IMR-90 (cell line): ENCODE results near the gene STEAP3. TPM values are rescaled to one million over a fixed set of nuclear protein-coding genes. Genes with fewer than 3 reads are reported as not detected.

Source experiments
- ATAC-seq: fragments of 200-7000 bp; cut with Tn5 transposase; 2 replicates; pipeline ENCODE4 v1.9.1; 2020; ENCODE audit warnings: low read depth, mild to moderate bottlenecking, moderate library complexity
- BruUV-seq: library from RNA; stranded (reverse); fragments of 400-500 nt; replicated peaks from 2 replicates; lab custom pipeline; 2021; lab: Mats Ljungman, UMichigan
- CTCF ChIA-PET: fragments of 300-600 bp; formaldehyde crosslinking; extraction: SDS; loops from one replicate; lab custom pipeline; 2021; ENCODE audit warnings: antibody characterized with exemption; lab: Yijun Ruan, JAX
- POLR2A ChIA-PET: fragments of 300-600 bp; sonication (Branson Sonifier 250); formaldehyde crosslinking; loops from one replicate; lab custom pipeline; 2022; ENCODE audit warnings: antibody characterized with exemption; ENCODE audit not compliant: unreplicated experiment; lab: Charles Lee
- DNase-seq: peaks from one replicate; pipeline ENCODE4 v3.0.0; 2013
- H2AFZ ChIP-seq: replicated peaks from 2 replicates; pipeline ENCODE3; 2013; ENCODE audit warnings: low read length, mild to moderate bottlenecking; ENCODE audit not compliant: poor library complexity
- H2AK5ac ChIP-seq: 2 replicates; pipeline ENCODE4 v1.6.1; 2013; ENCODE audit warnings: low read depth, low read length, inconsistent platforms
- H2AK9ac ChIP-seq: replicated peaks from 2 replicates; pipeline ENCODE3; 2013; ENCODE audit warnings: mild to moderate bottlenecking, low read depth, low read length, moderate library complexity; ENCODE audit not compliant: poor library complexity
- H2BK120ac ChIP-seq: 2 replicates; pipeline ENCODE4 v1.6.1; 2013; ENCODE audit warnings: low read depth, low read length, inconsistent platforms
- H2BK15ac ChIP-seq: 3 replicates; pipeline ENCODE4 v1.6.1; 2013; ENCODE audit warnings: low read depth, low read length, inconsistent platforms
- H2BK20ac ChIP-seq: 2 replicates; pipeline ENCODE4 v1.6.1; 2013; ENCODE audit warnings: low read depth, mild to moderate bottlenecking, inconsistent platforms, low read length, moderate library complexity
- H2BK5ac ChIP-seq: 2 replicates; pipeline ENCODE4 v1.6.1; 2013; ENCODE audit warnings: mild to moderate bottlenecking, low read depth, low read length, inconsistent platforms; ENCODE audit not compliant: poor library complexity, severe bottlenecking
- H3K14ac ChIP-seq: replicated peaks from 2 replicates; pipeline ENCODE4 v1.6.1; 2013; ENCODE audit warnings: low read depth, low read length, inconsistent platforms
- H3K18ac ChIP-seq: 2 replicates; pipeline ENCODE4 v1.6.1; 2013; ENCODE audit warnings: low read depth, low read length, control low read depth
- H3K23ac ChIP-seq: 2 replicates; pipeline ENCODE4 v1.6.1; 2013; ENCODE audit warnings: low read depth, low read length, inconsistent platforms
- H3K27ac ChIP-seq: 2 replicates; pipeline ENCODE4 v1.5.1; 2013; ENCODE audit warnings: mild to moderate bottlenecking, control low read depth, low read length; ENCODE audit not compliant: insufficient read depth
- H3K27me3 ChIP-seq: 2 replicates; pipeline ENCODE4 v1.6.1; 2013; ENCODE audit warnings: low read length; ENCODE audit not compliant: control insufficient read depth, insufficient read depth
- H3K36me3 ChIP-seq: 2 replicates; pipeline ENCODE4 v1.6.1; 2013; ENCODE audit warnings: low read length, mixed read lengths; ENCODE audit not compliant: control insufficient read depth, insufficient read depth
- H3K4ac ChIP-seq: 2 replicates; pipeline ENCODE4 v1.6.1; 2013; ENCODE audit warnings: low read depth, low read length, inconsistent platforms
- H3K4me1 ChIP-seq: 2 replicates; pipeline ENCODE4 v1.6.1; 2013; ENCODE audit warnings: low read length, mixed read lengths; ENCODE audit not compliant: control insufficient read depth, insufficient read depth
- H3K4me2 ChIP-seq: 2 replicates; pipeline ENCODE4 v1.6.1; 2013; ENCODE audit warnings: low read depth, mild to moderate bottlenecking, control low read depth, low read length, moderate library complexity
- H3K4me3 ChIP-seq: 2 replicates; pipeline ENCODE4 v1.5.1; 2013; ENCODE audit warnings: low read depth, mild to moderate bottlenecking, control low read depth, low read length, moderate library complexity; ENCODE audit not compliant: insufficient read depth
- H3K56ac ChIP-seq: 2 replicates; pipeline ENCODE4 v1.6.1; 2013; ENCODE audit warnings: low read length, inconsistent platforms; ENCODE audit not compliant: insufficient read depth; ENCODE audit errors: extremely low read depth
- H3K79me1 ChIP-seq, 2 experiments: 2 replicates each; pipeline ENCODE4 v1.6.1; 2013; ENCODE audit warnings: low read length in 2 of 2, inconsistent platforms in 1 of 2, low read depth in 1 of 2
- H3K9ac ChIP-seq: 2 replicates; pipeline ENCODE4 v1.6.1; 2013; ENCODE audit warnings: low read depth, low read length, control low read depth
- H3K9me1 ChIP-seq: 2 replicates; pipeline ENCODE4 v1.6.1; 2013; ENCODE audit warnings: low read length, inconsistent platforms; ENCODE audit not compliant: insufficient read depth
- H3K9me3 ChIP-seq: 2 replicates; pipeline ENCODE4 v1.6.1; 2013; ENCODE audit warnings: low read length; ENCODE audit not compliant: control insufficient read depth, insufficient read depth
- H4K20me1 ChIP-seq: 2 replicates; pipeline ENCODE4 v1.6.1; 2013; ENCODE audit warnings: low read length, inconsistent platforms; ENCODE audit not compliant: insufficient read depth
- H4K5ac ChIP-seq: 2 replicates; pipeline ENCODE4 v1.6.1; 2013; ENCODE audit warnings: mild to moderate bottlenecking, low read depth, low read length, control low read depth
- H4K8ac ChIP-seq, 2 experiments: 2 replicates each; pipeline ENCODE4 v1.6.1; 2013; ENCODE audit warnings: low read depth in 2 of 2, low read length in 2 of 2, control low read depth in 1 of 2, inconsistent platforms in 1 of 2
- H4K91ac ChIP-seq: 2 replicates; pipeline ENCODE4 v1.6.1; 2013; ENCODE audit warnings: low read depth, low read length, inconsistent platforms; ENCODE audit not compliant: insufficient read depth
- CEBPB ChIP-seq: IDR thresholded peaks from 2 replicates; pipeline ENCODE4 v1.6.1; 2012; ENCODE audit warnings: low read depth, low read length, improper control_type of control experiment
- FOS ChIP-seq: fragments of 150-350 bp; IDR thresholded peaks from 2 replicates; pipeline ENCODE4 v1.6.1; 2016; ENCODE audit warnings: low read depth, low read length
- MAFK ChIP-seq: IDR thresholded peaks from 2 replicates; pipeline ENCODE4 v1.6.1; 2012; ENCODE audit warnings: low read depth, low read length, improper control_type of control experiment
- MAZ ChIP-seq: IDR thresholded peaks from 2 replicates; pipeline ENCODE4 v1.6.1; 2012; ENCODE audit warnings: low read depth, mild to moderate bottlenecking, low read length, improper control_type of control experiment, moderate library complexity, borderline replicate concordance
- NFE2L2 ChIP-seq: fragments of 150-350 bp; IDR thresholded peaks from 2 replicates; pipeline ENCODE4 v1.6.1; 2016; ENCODE audit warnings: low read depth, mild to moderate bottlenecking, low read length
- RCOR1 ChIP-seq: IDR thresholded peaks from 2 replicates; pipeline ENCODE4 v1.6.1; 2012; ENCODE audit warnings: mild to moderate bottlenecking, low read length, improper control_type of control experiment; ENCODE audit not compliant: insufficient replicate concordance
- WGBS, 2 experiments: methylation state at CpG; one replicate each; pipeline versions ENCODE4 v1.1.5 to v1.1.7; 2013; ENCODE audit warnings: missing lambda C conversion rate in 2 of 2; ENCODE audit not compliant: insufficient read length in 1 of 2; ENCODE audit errors: extremely low coverage in 2 of 2; 5-methylcytosine and 5-hydroxymethylcytosine counted together
- dilution Hi-C: fragments of 300-500 bp; cut with HindIII; formaldehyde crosslinking; loops from one replicate; pipeline ENCODE4 v1.14.3; 2018; ENCODE audit warnings: low sequenced_read_pairs; ENCODE audit not compliant: unreplicated experiment
- in situ Hi-C: fragments of 300-500 bp; cut with MboI; formaldehyde crosslinking; loops from 3 replicates; pipeline ENCODE4 v1.14.3; 2019; ENCODE audit warnings: low sequenced_read_pairs, inconsistent platforms, mixed read lengths
- intact Hi-C: fragments of 100-400 bp; cut with micrococcal nuclease; formaldehyde crosslinking; loops from 2 replicates; pipeline ENCODE4 v1.10.0; 2022
- polyA plus RNA-seq, 3 experiments: library from polyadenylated mRNA; depleted of rRNA; stranded (reverse); fragments of >200 nt; gene quantifications; 2 replicates each; pipeline ENCODE4 v1.2.3, GENCODE V29; 2012; ENCODE audit warnings: low replicate concordance in 1 of 3
- total RNA-seq: library from RNA; depleted of rRNA; stranded (reverse); fragments of >200 nt; gene quantifications from 2 replicates; pipeline ENCODE4 v1.2.3, GENCODE V29; 2012

Gene STEAP3
- total and polyA plus RNA-seq, 2 of the 4 experiments (the other 2 are of a cell fraction), result 19.4 to 43.9 TPM

DNA sequence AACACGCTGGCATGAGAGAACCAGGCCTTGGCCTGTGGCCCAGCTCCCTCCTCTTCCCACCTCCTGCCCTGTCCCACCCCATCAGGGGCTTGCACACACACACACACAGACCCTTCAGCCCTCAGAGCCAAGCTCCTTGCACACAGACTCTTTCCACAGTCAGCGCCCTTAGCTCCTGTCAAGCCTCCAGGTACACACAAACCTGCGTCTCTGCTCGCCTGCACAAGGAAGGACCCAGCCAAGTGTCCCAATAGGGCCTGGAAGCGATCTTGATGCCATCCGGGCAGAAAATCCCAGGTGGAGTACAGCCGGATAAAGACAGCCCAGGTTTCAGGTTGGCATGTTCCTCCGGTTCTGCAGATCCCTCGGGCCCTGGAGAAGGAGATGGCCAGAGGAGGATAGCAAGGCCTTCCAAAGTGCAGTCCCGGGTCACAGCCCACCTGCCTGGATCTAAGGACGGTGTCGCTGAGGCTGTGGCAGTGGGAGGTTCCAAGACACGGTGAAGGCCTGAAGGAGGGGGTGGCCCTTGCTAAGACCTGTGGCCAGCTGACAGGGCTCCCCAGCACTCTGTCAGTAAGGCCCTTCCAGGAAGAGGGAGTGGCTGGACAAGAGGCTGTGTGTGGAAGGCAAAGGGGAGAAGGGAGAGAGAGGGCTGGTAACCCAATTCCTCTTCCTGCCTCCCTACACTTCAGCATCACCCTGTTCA lies 18.5 kb upstream of the STEAP3 start:
- H3K9me1 ChIP-seq, result no peaks in the 10 kb centered on the region
- no peak overlapping the region for H2AK9ac ChIP-seq
- H4K8ac ChIP-seq, result no peak overlapping the region
- no peak overlapping the region for H3K18ac ChIP-seq
- POLR2A ChIA-PET, result no interaction called here
- no peak overlapping the region for H3K27ac ChIP-seq
- CTCF ChIA-PET, result no interaction called here
- H4K5ac ChIP-seq, result no peak overlapping the region
- H3K4me3 ChIP-seq, result no peak overlapping the region
- no TSS peak for BruUV-seq
- no peaks in the 10 kb centered on the region for H4K20me1 ChIP-seq
- H3K14ac ChIP-seq, result no peak overlapping the region
- no peak overlapping the region for H3K4ac ChIP-seq
- H4K91ac ChIP-seq, result no peak overlapping the region
- no peak for DNase-seq
- no peak overlapping the region for H2BK5ac ChIP-seq
- no peak overlapping the region for H3K4me2 ChIP-seq
- H3K9ac ChIP-seq, result no peak overlapping the region
- ATAC-seq, result no peak
- no peaks in the 10 kb centered on the region for H3K9me3 ChIP-seq
- intact Hi-C loops, result no loop called here
- no peak overlapping the region for H3K23ac ChIP-seq
- no peaks in the 10 kb centered on the region for H3K36me3 ChIP-seq
- H2BK20ac ChIP-seq, result no peak overlapping the region
- in situ Hi-C loops, result no loop called here
- H3K56ac ChIP-seq, result no peak overlapping the region
- H2BK15ac ChIP-seq, result no peak overlapping the region
- no peak overlapping the region for H2AK5ac ChIP-seq
- H3K27me3 ChIP-seq, result peaks cover 38% of the 10 kb centered on the region
- dilution Hi-C loops, result no loop called here
- WGBS, 2 experiments, result 68% methylated on average over 8 of the region's 13 CpGs; no CpG with 5 or more reads in 1 of the 2 experiments
- TF ChIP-seq RCOR1 (no peak), FOS (no peak), MAFK (no peak), NFE2L2 (no peak), MAZ (no peak), CEBPB (no peak)
- no peak overlapping the region for H2BK120ac ChIP-seq
- no peak overlapping the region for H2AFZ ChIP-seq
- no peaks in the 10 kb centered on the region for H3K4me1 ChIP-seq
- no peaks in the 10 kb centered on the region for H3K79me1 ChIP-seq
